Caco-2 (cell line): ENCODE measurements around the gene GDA. TPM values are rescaled to one million over a fixed set of nuclear protein-coding genes. Genes with fewer than 3 reads are reported as not detected.

Source experiments
- BruUV-seq: library from RNA; stranded (reverse); fragments of 400-500 nt; replicated peaks from 2 replicates; lab custom pipeline; 2021; lab: Mats Ljungman, UMichigan
- CTCF ChIA-PET: fragments of 300-600 bp; sonication (Branson Sonifier 250); formaldehyde crosslinking; loops from one replicate; lab custom pipeline; 2022; ENCODE audit warnings: antibody characterized with exemption; lab: Charles Lee
- POLR2A ChIA-PET: fragments of 300-600 bp; sonication (Branson Sonifier 250); formaldehyde crosslinking; loops from one replicate; lab custom pipeline; 2022; ENCODE audit warnings: antibody characterized with exemption; lab: Charles Lee
- DNase-seq, 2 experiments: peaks; one replicate each; pipeline versions ENCODE4 v3.0.0 to v3.0.0-alpha.2; 2020 to 2022
- H3K27me3 ChIP-seq: replicated peaks from 2 replicates; pipeline ENCODE4 v1.6.0; 2011; ENCODE audit warnings: low read length; ENCODE audit not compliant: control insufficient read depth, insufficient read depth
- H3K36me3 ChIP-seq: 2 replicates; pipeline ENCODE4 v1.5.1; 2011; ENCODE audit warnings: low read length; ENCODE audit not compliant: control insufficient read depth, insufficient read depth
- H3K4me1 ChIP-seq: fragments of 250-450 bp; sonication (Bioruptor Pico); 2 replicates; pipeline ENCODE4 v1.5.1; 2020; ENCODE audit warnings: mild to moderate bottlenecking
- H3K4me3 ChIP-seq: 2 replicates; pipeline ENCODE4 v1.5.1; 2011; ENCODE audit warnings: low read depth, mild to moderate bottlenecking, control low read depth, low read length
- H3K9me3 ChIP-seq: fragments of 250-450 bp; sonication (Bioruptor Pico); 2 replicates; pipeline ENCODE4 v1.5.1; 2020; ENCODE audit warnings: mild to moderate bottlenecking, moderate library complexity
- H3K27ac Mint-ChIP-seq: one replicate; pipeline ENCODE4 v1.8.0; 2022; ENCODE audit warnings: mixed read lengths; ENCODE audit not compliant: unreplicated experiment
- H3K27me3 Mint-ChIP-seq: one replicate; pipeline ENCODE4 v1.8.0; 2022; ENCODE audit warnings: mixed read lengths; ENCODE audit not compliant: insufficient read depth, unreplicated experiment
- H3K36me3 Mint-ChIP-seq: one replicate; pipeline ENCODE4 v1.8.0; 2022; ENCODE audit warnings: mild to moderate bottlenecking, mixed read lengths; ENCODE audit not compliant: insufficient read depth, unreplicated experiment
- H3K4me1 Mint-ChIP-seq: one replicate; pipeline ENCODE4 v1.8.0; 2022; ENCODE audit warnings: low read depth, mixed read lengths; ENCODE audit not compliant: unreplicated experiment
- H3K4me3 Mint-ChIP-seq: one replicate; pipeline ENCODE4 v1.8.0; 2022; ENCODE audit warnings: mild to moderate bottlenecking, moderate library complexity, mixed read lengths; ENCODE audit not compliant: unreplicated experiment
- H3K9me3 Mint-ChIP-seq: one replicate; pipeline ENCODE4 v1.8.0; 2022; ENCODE audit warnings: mixed read lengths; ENCODE audit not compliant: unreplicated experiment
- intact Hi-C: fragments of 100-400 bp; cut with micrococcal nuclease; formaldehyde crosslinking; loops from one replicate; pipeline ENCODE4 v1.10.0; 2022; ENCODE audit not compliant: unreplicated experiment
- total RNA-seq: library from RNA; stranded (reverse); gene quantifications from 2 replicates; pipeline ENCODE4 v1.2.3, GENCODE V29; 2022
- TF ChIP-seq, protein P1 (sequence below), 2 experiments: fragments of 200-600 bp in 1 of 2; IDR thresholded peaks; 1 replicate in 1 of 2; 2 replicates in 1 of 2; pipeline versions ENCODE4 v1.5.1 to v1.8.0; 2011 to 2022; ENCODE audit warnings: antibody characterized with exemption in 1 of 2, control low read depth in 1 of 2, inconsistent platforms in 1 of 2, low read depth in 1 of 2, low read length in 1 of 2, mild to moderate bottlenecking in 1 of 2, moderate library complexity in 1 of 2; ENCODE audit not compliant: insufficient read depth in 1 of 2, severe bottlenecking in 1 of 2, unreplicated experiment in 1 of 2

GDA gene
- total RNA-seq, 1 experiment from 2014 or later, result 3.1 TPM

GRCh38 chr9:72299017-72299603, 149.9 kb downstream of the GDA start:
- Histone ChIP-seq H3K9me3 (no peaks in the 10 kb centered on the region), H3K4me3 (no peak overlapping the region), H3K36me3 (no peaks in the 10 kb centered on the region), H3K4me1 (peaks cover under 1% of the 10 kb centered on the region; the same call in 1 of the 2 replicates), H3K27me3 (no peaks in the 10 kb centered on the region)
- ChIA-PET CTCF (no interaction called here), POLR2A (no interaction called here)
- intact Hi-C loops, result loop anchor here (5.0 to 10.0 kb wide), 2 partner anchors 256 to 293 kb away; no protein-coding TSS in a partner anchor
- no peak overlapping the region for H3K4me3 Mint-ChIP-seq
- TF ChIP-seq, protein P1, sequence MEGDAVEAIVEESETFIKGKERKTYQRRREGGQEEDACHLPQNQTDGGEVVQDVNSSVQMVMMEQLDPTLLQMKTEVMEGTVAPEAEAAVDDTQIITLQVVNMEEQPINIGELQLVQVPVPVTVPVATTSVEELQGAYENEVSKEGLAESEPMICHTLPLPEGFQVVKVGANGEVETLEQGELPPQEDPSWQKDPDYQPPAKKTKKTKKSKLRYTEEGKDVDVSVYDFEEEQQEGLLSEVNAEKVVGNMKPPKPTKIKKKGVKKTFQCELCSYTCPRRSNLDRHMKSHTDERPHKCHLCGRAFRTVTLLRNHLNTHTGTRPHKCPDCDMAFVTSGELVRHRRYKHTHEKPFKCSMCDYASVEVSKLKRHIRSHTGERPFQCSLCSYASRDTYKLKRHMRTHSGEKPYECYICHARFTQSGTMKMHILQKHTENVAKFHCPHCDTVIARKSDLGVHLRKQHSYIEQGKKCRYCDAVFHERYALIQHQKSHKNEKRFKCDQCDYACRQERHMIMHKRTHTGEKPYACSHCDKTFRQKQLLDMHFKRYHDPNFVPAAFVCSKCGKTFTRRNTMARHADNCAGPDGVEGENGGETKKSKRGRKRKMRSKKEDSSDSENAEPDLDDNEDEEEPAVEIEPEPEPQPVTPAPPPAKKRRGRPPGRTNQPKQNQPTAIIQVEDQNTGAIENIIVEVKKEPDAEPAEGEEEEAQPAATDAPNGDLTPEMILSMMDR (IDR thresholded peaks at IDR 0.05; ENCODE audit: insufficient read depth in 1 of 2, low read depth in 1 of 2, low read length in 1 of 2, severe bottlenecking in 1 of 2, unreplicated experiment in 1 of 2), result no peak
- H3K27ac Mint-ChIP-seq, result no peak overlapping the region
- no peaks in the 10 kb centered on the region for H3K27me3 Mint-ChIP-seq
- no TSS peak for BruUV-seq
- H3K4me1 Mint-ChIP-seq, result peaks cover 7% of the 10 kb centered on the region
- no peaks in the 10 kb centered on the region for H3K9me3 Mint-ChIP-seq
- H3K36me3 Mint-ChIP-seq, result no peaks in the 10 kb centered on the region
- no peak for DNase-seq

DNA sequence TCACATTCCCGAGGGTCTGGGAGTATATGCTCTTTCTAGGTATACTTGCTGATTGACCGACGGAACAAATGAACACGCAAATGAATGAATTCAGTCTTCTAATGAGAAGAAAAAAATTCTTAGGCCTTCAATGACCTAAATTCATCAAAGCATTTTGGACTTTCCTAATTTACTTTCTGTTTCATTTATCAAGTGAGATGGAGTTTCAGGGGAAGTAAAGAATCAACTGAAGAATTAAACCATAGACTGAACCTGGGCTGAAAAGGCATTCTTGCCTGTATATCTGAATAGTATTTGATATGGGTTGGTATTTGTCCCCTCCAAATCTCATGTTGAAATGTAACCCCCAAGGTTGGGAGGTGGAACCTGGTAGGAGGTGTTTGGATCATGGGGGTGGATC, 151.6 kb downstream of the GDA start:
- TF ChIP-seq, protein P1 (IDR thresholded peaks at IDR 0.05; ENCODE audit: insufficient read depth in 1 of 2, low read depth in 1 of 2, low read length in 1 of 2, severe bottlenecking in 1 of 2, unreplicated experiment in 1 of 2), result no peak
- Mint-ChIP-seq H3K36me3 (no peaks in the 10 kb centered on the region), H3K4me1 (peaks cover 13% of the 10 kb centered on the region), H3K4me3 (no peak overlapping the region), H3K9me3 (no peaks in the 10 kb centered on the region), H3K27ac (no peak overlapping the region), H3K27me3 (no peaks in the 10 kb centered on the region)
- no peaks in the 10 kb centered on the region for H3K36me3 ChIP-seq
- DNase-seq, result no peak
- no peaks in the 10 kb centered on the region for H3K9me3 ChIP-seq
- intact Hi-C loops, result no loop called here
- POLR2A ChIA-PET, result no interaction called here
- no peak overlapping the region for H3K4me3 ChIP-seq
- no peaks in the 10 kb centered on the region for H3K4me1 ChIP-seq
- H3K27me3 ChIP-seq, result no peaks in the 10 kb centered on the region
- BruUV-seq, result no TSS peak
- CTCF ChIA-PET, result no interaction called here

Other genes with a start within 250 kb of the GDA start
- 6.2 and 6.9 TPM in 2 replicates for gene ABHD17B, start 238.2 kb upstream of the GDA start, total RNA-seq
- gene C9orf85, start 237.8 kb upstream of the GDA start, total RNA-seq, result 2.4 TPM in 2 replicates
- gene C9orf57, start 88.8 kb upstream of the GDA start, total RNA-seq, result not detected in 2 replicates
- 30.9 and 34.4 TPM in 2 replicates for gene ZFAND5, start 215.8 kb downstream of the GDA start, total RNA-seq